Stimulated activated CD8-positive, alpha-beta memory T cell treated with anti-CD3 and anti-CD28 coated beads, Interleukin-2, amount 100 ng/mL, for 1 hour (primary cell): Measurements from ENCODE around the gene CHKB.
A peak's percentile ranks its signal among the peaks of the same experiment; 100 is the strongest.

ENCODE experiments used
- DNase-seq, 2 donors: peaks; one replicate each; pipeline ENCODE4 v3.0.0-alpha.2; 2020; ENCODE audit warnings: low read depth in 2 of 2

The CHKB gene

GRCh38 chr22:50600538-50600937, 17.9 kb upstream of the CHKB start, which contains the start of gene MAPK8IP2:
MAPK8IP2 (plus strand) TSS chr22:50600793; CDS start chr22:50600819, 26 bp downstream.
- no peak for DNase-seq

- peak in 1 of 2 donors; percentile 27 for DNase-seq
Observed at GRCh38 chr22:50599816-50600455, 17.3 kb upstream of the CHKB start.

- no peak for DNase-seq
Observed at GRCh38 chr22:50597097-50597496, 14.4 kb upstream of the CHKB start.

GRCh38 chr22:50595189-50595588, 12.5 kb upstream of the CHKB start:
- no peak for DNase-seq

GRCh38 chr22:50587407-50587806, 4.8 kb upstream of the CHKB start:
- DNase-seq, result no peak

GRCh38 chr22:50586416-50586815, 3.8 kb upstream of the CHKB start:
- no peak for DNase-seq

- DNase-seq, result no peak
Observed at GRCh38 chr22:50585781-50586180, 3.1 kb upstream of the CHKB start.

GRCh38 chr22:50585238-50585637, 2.6 kb upstream of the CHKB start:
- DNase-seq, result no peak

- DNase-seq, result no peak
Observed at GRCh38 chr22:50584106-50585096, 1.8 kb upstream of the CHKB start.

GRCh38 chr22:50583294-50583861, 729 bp upstream of the CHKB start:
- DNase-seq, result no peak

- DNase-seq, result no peak
Observed at GRCh38 chr22:50581950-50582492, 628 bp downstream of the CHKB start.

- no peak for DNase-seq
Observed at GRCh38 chr22:50581031-50581949, 1.4 kb downstream of the CHKB start.

GRCh38 chr22:50579752-50580151, 2.9 kb downstream of the CHKB start:
- no peak for DNase-seq

- DNase-seq, result no peak
Observed at GRCh38 chr22:50578776-50579310, 3.8 kb downstream of the CHKB start.

- DNase-seq, result no peak
Observed at GRCh38 chr22:50577987-50578775, 4.5 kb downstream of the CHKB start, which contains the start of gene CPT1B. CPT1B (minus strand) TSS chr22:50578427; CDS start chr22:50577915, 512 bp downstream.

GRCh38 chr22:50577697-50577986, 5.0 kb downstream of the CHKB start:
- DNase-seq, result no peak

GRCh38 chr22:50576806-50577696, 5.6 kb downstream of the CHKB start:
- DNase-seq, result no peak

- no peak for DNase-seq
Observed at GRCh38 chr22:50576070-50576469, 6.6 kb downstream of the CHKB start.

- no peak for DNase-seq
Observed at GRCh38 chr22:50575426-50575941, 7.2 kb downstream of the CHKB start.
